ENCODE measurements around the gene STRADA. TPM values are rescaled to one million over a fixed set of nuclear protein-coding genes. Genes with fewer than 3 reads are reported as not detected.

The STRADA gene
- total and polyA plus RNA-seq, 8 donors = 28.1 to 87.5 (median 80.6) TPM

- ATAC-seq = no peak
- TF ChIP-seq CTCF (IDR thresholded peaks at IDR 0.05) = no peak
- intact Hi-C loops (cut with DNase I) = no loop called here
Observed at GRCh38 chr17:63786117-63786516, 44.5 kb upstream of the STRADA start.

GRCh38 chr17:63785556-63785955 lies 44.0 kb upstream of the STRADA start:
- ATAC-seq = no peak
- Histone ChIP-seq H3K27ac (no peak overlapping the region), H3K4me3 (no peak overlapping the region), H3K9me3 (no peaks in the 10 kb centered on the region), H3K36me3 (peaks cover 0 to 55% of the 10 kb centered on the region in 2 donors), H3K27me3 (no peaks in the 10 kb centered on the region), H3K4me1 (peaks cover 0 to 15% of the 10 kb centered on the region in 2 donors)
- intact Hi-C loops (cut with DNase I) = no loop called here
- no peak for TF ChIP-seq CTCF (IDR thresholded peaks at IDR 0.05)
- no peak for DNase-seq

More at GRCh38 chr17:63786117-63786516, 44.5 kb upstream of the STRADA start:
- H3K36me3 ChIP-seq = peaks cover 0 to 61% of the 10 kb centered on the region in 2 donors
- no peaks in the 10 kb centered on the region for H3K27me3 ChIP-seq
- no peak for DNase-seq
- H3K27ac ChIP-seq = no peak overlapping the region
- no peak overlapping the region for H3K4me3 ChIP-seq
- H3K4me1 ChIP-seq = peaks cover 0 to 10% of the 10 kb centered on the region in 2 donors
- no peaks in the 10 kb centered on the region for H3K9me3 ChIP-seq

DNA sequence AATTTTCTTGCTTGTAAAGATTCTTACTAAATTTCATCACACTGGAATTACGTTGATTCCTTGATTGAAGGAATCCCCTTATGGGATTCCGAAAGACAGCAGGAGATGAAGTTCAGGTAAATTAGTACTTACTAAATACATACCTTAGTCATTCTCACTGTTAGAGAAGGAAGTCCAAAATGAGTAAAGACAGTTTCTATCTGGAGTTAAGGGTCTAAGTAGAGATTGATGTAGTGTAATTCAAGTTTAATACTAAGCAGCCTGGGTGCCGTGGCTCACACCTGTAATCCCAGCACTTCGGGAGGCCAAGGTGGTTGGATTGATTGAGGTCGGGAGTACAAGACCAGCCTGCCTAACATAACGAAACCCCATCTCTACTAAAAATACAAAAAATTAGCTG lies 41.9 kb upstream of the STRADA start:
- no peak for DNase-seq
- Histone ChIP-seq H3K27me3 (no peaks in the 10 kb centered on the region), H3K9me3 (no peaks in the 10 kb centered on the region), H3K27ac (no peak overlapping the region), H3K4me1 (peaks cover 0 to 26% of the 10 kb centered on the region in 2 donors), H3K4me3 (no peak overlapping the region), H3K36me3 (peaks cover 0 to 42% of the 10 kb centered on the region in 2 donors)
- no peak for ATAC-seq
- intact Hi-C loops (cut with DNase I) = no loop called here
- TF ChIP-seq CTCF (IDR thresholded peaks at IDR 0.05) = no peak

DNA sequence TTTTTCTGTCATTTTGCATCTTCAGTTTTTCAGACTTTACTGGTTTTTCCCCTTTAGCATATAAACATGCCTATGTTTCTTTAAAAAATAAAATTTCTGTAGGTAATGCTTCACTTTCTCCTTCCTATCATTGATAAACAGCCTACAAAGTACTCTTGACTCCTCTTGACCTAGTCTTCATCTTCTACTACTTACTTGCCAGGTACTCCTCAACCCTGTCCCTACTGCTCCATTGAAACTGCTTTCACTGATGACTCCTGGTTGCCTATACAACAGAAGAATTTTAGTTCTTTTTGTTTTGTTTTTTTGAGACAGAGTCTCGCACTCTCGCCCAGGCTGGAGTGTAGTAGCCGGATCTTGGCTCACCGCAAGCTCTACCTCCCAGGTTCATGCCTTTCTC lies 39.3 kb upstream of the STRADA start:
- no peaks in the 10 kb centered on the region for H3K9me3 ChIP-seq
- intact Hi-C loops (cut with DNase I) = no loop called here
- no peak for TF ChIP-seq CTCF (IDR thresholded peaks at IDR 0.05)
- DNase-seq (no peak), ATAC-seq (peak; percentile 76)
- peaks cover 0 to 38% of the 10 kb centered on the region in 2 donors for H3K36me3 ChIP-seq
- H3K4me3 ChIP-seq = no peak overlapping the region
- H3K27ac ChIP-seq = peak overlapping the region in 1 of 2 donors; percentile 13
- H3K27me3 ChIP-seq = no peaks in the 10 kb centered on the region
- H3K4me1 ChIP-seq = peaks cover 5 to 48% of the 10 kb centered on the region in 2 donors

DNA sequence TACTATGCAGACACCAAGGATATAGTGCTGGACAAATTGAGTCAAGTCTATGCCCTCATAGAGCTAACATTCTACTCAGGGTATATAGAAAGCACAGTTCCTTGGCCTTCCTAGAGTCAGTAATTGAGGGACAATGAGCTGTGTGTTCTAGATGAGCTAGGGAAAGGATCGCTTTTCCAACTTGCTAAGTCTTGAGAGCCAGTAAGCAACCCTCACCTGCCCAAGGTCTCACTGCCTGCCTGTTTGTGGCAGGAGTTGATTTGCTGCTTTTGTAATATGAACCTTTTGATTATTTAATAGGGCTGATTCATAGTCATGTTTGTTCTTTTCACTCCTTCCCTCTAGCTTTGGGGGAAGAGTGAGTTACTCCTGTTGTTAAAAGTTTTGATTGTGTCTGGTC lies 38.9 kb upstream of the STRADA start:
- ATAC-seq = peak; percentile 87
- TF ChIP-seq CTCF (IDR thresholded peaks at IDR 0.05) = no peak

More for the DNA sequence above, 38.9 kb upstream of the STRADA start:
- Histone ChIP-seq H3K4me3 (no peak overlapping the region), H3K27ac (no peak overlapping the region), H3K9me3 (no peaks in the 10 kb centered on the region), H3K36me3 (peaks cover 0 to 38% of the 10 kb centered on the region in 2 donors), H3K4me1 (peaks cover 7 to 52% of the 10 kb centered on the region in 2 donors), H3K27me3 (no peaks in the 10 kb centered on the region)
- intact Hi-C loops (cut with DNase I) = no loop called here
- DNase-seq = no peak

Data from left lung (tissue), 10 donors.